HL-60/S4 treated with phorbol 12-myristate 13-acetate at 8.2 ng/mL for 4 days and 3 days (cell line): ENCODE measurements around the gene ARHGAP25.

ENCODE experiments used
- in situ Hi-C: fragments of 300-500 bp; cut with MboI; formaldehyde crosslinking; loops from 2 replicates; pipeline ENCODE4 v1.15.0; 2022; ENCODE audit warnings: low sequenced_read_pairs

The ARHGAP25 gene

DNA sequence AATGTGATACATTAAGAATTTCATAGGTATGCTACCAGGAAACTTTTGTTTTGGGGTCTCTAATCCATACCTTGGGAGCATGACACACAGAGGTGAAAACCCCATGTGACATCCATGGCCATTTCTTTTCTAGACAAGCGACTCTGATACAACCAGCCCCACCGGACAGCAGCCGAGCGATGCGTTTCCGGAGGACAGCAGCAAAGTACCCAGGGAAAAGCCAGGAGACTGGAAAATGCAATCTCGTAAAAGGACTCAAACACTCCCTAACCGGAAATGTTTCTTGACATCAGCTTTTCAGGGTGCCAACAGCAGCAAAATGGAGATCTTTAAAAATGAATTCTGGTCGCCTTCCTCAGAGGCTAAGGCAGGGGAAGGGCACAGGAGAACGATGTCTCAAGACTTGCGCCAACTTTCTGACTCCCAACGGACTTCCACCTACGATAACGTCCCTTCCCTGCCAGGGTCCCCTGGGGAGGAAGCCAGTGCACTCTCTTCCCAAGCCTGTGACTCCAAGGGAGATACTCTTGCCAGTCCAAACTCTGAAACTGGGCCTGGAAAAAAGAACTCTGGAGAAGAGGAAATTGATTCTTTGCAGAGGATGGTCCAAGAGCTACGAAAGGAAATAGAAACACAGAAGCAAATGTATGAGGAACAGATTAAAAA is 87.7 kb downstream of the ARHGAP25 start:
- in situ Hi-C loops: no loop called here

DNA sequence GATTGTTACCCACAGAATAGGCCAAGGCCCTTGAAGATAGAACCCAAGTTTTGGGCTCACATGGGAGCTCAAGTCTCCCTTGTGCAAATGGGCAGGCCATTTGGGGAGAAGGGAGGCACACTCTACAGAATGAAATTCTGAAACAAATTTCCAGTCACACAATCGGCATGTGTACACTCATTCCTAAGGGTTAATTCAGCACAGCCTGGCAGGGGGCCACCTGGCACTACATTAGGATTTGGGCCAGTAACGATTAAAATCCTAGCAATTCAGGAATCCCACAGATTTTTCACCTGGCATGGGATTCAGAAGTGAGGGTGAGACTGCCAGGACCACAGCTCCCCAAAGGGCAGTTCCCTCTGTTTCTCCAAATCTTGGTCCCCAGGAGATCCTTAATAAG is 90.2 kb downstream of the ARHGAP25 start:
- in situ Hi-C loops: no loop called here

DNA sequence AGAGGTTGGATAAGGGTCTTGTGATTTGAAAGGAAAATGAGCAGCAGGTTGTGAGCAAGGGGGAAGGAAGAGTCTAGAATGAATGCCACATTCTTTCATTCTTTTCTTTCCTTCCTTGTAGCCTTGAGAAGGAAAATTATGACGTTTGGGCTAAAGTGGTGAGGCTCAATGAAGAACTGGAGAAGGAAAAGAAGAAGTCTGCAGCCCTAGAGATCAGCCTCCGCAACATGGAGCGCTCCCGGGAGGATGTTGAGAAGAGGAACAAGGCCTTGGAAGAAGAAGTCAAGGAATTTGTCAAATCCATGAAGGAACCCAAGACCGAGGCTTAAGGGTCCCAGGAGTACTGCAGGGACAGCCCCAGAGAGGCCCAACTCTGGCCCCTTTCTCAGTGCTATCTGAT is 91.3 kb downstream of the ARHGAP25 start:
- in situ Hi-C loops: no loop called here

DNA sequence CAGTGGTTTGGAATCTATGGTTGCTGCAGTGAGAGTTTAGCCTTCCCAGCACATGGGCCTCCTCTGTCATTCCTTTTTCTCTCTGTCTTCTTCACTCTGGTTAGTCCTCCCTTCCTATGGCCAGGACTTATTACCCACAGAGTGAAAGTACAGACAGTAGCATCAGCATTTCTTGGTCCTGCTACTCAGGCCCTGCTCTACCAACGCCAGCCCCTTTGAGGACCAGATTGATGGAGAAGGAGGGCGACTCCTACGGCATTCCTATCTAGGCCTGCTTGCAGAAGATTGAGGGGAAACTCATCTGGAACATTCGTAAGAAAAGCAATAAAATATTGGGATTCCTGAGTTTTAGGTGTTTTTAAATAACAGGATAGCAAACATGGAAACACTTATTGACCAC is 93.1 kb downstream of the ARHGAP25 start:
- in situ Hi-C loops: no loop called here

DNA sequence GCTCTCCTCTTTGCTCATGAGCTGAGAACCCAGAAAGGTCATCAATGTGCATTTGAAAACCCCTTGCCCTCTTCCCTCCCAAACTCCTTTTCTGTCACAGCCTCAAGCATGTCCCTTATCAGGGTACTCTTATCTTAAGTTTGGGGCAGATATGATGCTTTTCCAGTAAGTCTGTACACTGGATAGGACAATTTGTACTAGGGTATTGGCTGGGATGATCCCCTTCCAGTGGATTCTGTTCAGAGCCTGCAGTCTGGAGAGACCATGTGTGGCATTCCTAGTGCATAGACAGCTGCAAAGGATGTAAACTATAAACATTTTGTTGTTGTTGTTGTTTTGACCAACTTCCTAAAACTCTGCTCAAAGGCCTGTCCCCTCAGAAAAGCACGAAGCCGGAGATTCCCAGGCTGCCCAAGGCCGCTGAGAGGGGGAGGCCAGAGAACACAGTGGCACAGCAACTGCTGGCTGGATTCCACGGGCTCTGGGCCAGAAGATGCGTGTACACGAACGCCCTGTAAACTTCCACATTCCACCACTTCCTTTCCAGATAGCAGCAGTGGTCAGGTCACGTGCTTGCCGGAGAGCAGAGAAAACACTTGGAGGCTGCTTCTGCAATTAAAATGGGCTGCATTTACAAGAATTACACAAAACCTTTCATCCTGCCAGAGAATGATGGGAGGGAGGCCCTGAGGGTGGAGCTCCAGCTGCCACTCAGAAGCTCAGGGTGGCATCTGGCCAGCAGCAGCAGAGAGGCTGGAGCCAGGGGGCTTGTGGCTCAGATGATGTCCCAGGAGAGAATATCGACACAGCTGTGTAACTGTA is 94.5 kb downstream of the ARHGAP25 start:
- in situ Hi-C loops: no loop called here

DNA sequence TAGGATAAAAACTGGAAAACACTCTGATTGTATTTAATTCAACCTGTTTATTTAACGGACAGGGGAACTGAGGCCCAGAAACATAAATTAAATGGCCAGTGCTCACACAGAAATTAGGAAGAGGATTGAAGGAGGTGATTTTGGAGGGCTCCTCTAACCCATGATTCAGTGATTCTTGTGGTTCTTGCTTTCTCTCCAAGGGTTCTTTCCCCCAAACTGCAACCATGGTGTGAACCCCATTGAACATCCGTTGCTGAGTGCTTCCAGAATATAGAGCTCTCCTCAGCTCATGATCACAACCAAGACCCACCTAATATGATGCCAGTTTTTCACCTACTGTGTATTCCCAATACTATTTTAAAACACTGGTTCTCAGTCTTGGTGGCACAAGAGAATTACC is 95.1 kb downstream of the ARHGAP25 start:
- in situ Hi-C loops: no loop called here

DNA sequence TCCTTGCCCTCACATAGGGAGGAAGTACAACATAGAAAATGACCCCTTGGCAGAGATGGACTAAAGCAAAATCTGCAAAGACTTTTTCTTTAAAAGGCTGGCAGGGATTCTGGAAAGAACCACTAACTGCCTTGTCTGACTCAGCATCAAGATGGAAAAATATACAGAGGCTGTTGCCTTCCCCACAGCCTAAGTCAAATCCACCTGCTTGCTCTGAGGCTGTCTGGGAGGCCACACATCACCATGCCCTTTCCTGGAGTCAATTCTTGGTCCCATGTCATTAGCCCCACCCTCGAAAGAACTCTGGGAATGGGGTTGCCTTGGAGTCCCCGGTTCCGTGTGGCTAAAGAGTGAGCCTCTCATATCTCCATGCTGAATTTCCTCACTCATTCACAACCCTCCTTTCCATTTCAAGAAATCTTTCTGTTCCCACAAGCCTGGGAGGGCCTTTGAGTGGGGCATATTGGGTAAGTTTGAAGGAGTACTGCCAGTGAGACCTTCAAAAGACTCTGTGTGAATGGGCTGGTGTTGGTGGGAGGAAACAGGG is 97.1 kb downstream of the ARHGAP25 start:
- in situ Hi-C loops: no loop called here

DNA sequence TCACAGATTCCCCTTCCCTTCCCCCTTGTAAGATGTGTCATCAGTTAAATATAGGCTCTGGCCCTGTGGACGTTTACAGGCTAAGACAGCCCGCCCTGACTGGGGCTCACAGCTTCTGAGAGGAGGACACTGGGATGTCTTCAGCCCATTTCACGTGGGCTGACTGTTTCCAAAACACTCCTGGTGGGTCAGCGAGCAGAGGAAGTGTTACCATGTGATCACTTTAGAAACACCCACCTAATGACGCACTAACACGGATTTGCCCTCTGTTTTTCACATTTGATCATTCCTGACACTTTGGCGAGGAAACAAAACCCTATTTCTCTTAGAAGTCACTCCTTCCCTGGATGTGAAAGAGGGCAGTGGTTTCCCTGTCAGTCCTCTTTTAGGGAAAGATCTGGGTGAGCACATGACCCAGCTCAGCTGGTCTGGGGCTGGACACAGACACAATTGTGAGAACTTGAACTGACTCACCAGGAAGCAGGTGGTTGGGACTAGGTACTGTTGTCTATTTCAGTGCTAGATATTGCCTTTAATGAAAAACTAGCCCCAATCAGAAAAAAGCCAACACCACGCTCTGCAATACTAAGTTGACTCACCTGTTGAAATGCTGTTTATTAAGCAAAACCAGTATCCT is 97.7 kb downstream of the ARHGAP25 start:
- in situ Hi-C loops: no loop called here

DNA sequence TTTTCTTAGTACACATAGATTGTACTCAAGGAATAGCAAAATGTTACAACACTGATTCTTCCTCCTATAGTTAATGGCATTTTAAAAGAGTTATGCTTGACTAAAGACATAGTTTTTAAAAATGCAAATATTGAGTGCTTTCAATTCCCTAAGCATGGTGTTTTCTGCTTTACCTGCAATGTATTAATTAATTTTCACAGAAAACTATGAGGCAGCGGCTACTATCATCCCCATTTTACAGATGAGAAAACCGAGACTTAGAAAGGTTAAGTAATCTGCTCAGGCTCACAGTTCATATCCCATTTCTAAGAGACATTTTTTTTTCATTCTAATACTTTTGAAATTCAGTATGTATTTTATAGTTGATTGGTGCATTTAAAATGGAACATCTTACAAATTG is 98.6 kb downstream of the ARHGAP25 start:
- in situ Hi-C loops: no loop called here

DNA sequence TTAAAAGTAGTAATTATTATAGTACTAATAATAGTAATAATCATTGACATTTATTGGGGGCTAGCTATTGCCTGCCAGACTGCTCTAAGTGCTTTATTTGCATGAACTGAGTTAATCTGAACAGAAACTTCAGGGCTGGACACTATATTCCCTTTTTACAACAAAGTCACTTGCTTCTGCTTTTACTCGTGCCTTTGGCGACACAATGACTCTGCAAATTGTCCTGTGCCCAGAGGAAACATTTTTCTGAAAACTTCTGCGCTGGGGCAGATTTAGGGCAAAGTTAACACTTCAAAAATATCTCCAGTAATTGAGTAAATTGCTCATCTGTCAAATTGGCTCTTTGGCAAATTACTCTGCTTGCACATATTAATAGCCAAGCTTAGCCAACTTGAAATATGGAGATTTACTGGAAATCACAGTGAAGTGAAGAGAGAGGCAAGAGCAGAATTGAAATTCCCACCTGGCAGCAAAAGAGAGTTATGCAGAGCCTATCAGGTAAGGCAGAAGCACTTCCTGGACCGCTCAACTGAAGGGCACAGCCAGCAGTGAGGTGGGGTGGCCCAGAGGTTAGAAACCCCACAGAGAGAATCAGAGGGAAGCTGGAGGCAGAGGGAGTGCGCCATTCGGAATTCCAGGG is 100.2 kb downstream of the ARHGAP25 start:
- in situ Hi-C loops: no loop called here

DNA sequence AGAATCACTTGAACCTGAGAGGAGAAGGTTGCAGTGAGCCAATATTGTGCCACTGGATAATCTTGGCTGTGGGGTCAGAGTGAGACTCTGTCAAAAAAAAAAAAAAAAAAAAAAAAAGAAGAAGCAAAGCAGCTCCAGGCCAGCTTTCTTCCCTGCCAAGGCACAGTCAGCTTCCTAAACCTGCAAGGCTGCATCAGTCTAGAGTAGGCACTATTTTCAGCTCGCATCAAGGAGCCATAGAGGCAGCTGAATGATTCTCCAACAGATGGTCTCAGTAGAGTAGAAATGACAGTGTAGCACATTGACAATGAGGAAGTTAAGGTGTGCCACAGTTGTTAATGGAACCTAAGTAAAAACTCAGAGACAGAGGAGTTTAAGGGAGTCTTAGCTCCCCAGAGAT is 101.0 kb downstream of the ARHGAP25 start:
- in situ Hi-C loops: no loop called here

DNA sequence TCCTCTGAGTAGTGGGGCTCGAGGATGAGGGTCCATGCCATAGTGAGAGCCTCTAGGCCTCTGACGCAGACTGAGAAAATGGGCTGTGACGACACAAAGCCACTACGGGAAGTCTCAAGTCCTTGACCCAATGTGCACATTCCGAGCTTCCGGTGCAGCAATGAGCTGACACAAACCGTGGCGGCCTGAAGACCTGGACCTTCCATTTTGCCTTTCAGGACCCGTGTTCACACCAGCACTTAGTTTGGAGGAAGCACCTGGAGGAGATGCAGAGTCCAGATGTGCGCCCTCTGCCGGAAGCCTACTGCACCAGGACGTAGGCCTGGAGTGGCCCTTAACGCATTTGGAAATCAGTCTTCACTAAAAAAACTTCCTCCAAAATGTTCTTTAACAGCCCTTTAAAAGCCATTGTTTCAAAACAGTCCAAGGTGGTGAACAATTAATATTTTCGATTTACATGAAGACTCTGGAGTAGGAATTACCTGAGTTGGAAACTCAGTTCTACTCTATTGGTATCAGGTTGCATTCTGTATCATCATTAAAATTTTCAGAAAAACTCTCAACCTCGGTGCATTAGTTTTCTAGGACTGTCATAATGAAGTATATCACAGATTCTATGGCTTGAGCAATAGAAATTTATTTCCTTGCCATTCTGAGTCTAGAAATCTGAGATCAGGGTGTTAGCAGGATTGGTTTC is 102.7 kb downstream of the ARHGAP25 start:
- in situ Hi-C loops: no loop called here

DNA sequence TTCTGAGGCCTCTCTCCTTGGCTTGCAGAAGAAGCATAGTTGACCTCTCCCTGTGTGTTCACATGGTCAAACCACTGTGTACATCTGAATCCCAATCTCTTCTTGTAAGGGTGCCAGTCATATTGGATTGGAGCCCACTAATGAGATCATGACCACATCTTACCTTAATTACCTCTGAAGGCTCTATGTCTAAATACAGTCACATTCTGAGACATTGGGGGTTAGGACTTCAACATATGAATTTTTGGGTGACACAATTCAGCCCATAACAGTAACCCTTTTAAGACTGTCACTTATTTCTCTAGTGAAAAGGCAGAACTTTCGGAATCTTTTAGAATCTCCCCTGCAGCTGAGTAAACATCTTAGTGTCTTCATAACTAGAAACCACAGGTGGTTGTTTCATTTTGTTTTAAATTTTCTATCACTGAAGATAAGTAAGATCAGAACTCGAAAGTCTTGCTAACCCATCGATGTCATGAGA is 103.3 kb downstream of the ARHGAP25 start:
- in situ Hi-C loops: no loop called here

DNA sequence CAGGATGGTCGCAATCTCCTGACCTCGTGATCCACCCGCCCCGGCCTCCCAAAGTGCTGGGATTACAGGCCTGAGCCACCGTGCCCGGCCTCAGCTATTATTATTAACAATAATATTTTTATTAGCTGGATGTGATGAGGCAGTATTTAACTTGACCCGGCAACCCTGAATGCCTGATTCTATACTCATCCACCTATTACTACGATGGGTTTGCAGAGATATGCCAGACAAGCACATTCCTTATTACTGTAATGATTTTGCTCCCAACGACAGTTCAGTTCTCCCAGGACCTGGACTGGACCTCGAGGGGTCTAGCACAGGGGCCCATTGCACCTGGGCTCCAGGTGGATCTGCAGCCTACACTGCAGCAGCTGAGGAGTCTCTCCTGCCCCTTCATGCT is 104.0 kb downstream of the ARHGAP25 start:
- in situ Hi-C loops: no loop called here

DNA sequence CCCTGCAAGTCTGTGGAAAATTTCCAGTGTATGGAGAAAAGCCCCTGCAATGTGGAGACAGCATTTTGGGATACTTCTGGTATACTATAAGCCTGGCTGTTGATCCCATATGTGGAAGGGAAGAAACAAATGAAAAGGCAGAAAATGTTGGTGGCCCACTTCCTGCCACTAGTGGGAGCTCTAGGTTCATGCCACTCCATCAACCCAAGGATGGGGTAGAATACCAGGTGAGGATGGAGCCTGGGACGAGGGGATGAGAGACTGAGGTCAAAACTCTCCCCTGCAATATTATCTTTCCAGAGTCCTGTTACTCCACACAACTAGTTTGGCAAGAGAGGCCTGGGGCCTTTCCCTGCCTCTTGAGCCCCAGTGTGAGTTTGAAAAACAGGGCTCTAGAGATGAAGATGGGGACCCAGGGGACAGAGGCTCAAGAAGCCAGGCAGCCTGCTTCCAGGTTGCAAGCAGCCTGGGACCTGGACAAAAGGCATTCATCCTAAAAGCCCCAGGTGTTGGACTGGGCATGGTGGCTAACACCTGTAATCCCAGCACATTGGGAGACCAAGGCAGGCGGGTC is 104.7 kb downstream of the ARHGAP25 start:
- in situ Hi-C loops: no loop called here

DNA sequence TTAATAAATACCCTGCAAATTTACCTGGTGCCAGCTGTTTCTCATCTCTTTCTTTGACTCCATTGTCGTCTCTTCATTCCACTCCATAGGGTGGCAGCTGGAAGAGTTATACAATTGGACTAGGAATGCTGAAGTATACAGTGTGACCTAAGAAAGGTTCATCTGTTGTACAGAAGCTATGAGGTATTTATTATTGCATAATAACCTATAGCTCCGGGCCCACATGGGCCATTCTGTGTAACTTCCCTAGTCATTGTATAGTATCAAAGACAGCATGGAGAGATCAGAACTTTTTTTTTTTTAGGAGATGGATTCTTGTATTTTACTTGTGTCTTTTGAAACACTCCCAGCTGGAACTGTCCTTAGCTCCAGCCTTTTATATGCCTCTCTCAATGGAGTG is 110.4 kb downstream of the ARHGAP25 start:
- in situ Hi-C loops: no loop called here

DNA sequence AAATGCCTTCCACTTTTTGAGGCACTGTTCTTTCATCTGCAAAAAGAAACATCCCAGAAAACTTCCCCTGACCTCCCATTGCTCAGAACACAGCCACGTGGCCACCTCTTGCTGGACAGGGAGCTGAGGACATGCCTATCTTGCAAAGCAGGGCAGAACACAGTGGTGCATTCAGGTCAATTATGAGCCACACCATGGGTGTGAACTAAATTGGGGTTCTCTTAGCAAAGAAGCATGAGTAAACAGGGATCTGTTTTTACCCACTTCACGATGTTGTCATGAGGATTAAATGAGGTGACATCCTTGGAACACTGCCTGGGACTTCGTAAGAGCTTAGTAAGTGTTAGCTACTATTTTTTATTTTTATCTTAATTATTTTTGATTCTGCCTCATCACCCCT is 111.5 kb downstream of the ARHGAP25 start:
- in situ Hi-C loops: no loop called here

DNA sequence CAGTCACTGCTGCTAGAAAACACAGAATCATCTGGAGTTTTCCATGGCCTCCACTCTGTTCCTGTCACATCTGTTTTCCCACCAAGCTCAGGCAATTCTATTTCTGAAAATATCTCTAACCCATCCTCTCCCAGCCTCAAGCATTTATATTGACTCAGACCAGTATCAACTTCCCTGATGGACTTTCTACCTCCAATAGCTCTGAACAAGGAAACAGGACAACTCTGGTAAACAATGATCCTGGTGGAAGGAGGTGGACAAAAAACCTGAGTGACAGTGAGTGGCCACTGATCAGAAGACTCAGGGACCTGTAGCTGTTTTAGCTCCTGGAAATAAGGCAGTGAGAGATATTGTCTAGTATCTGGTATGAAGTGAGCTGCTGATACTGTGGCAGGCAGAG is 113.1 kb downstream of the ARHGAP25 start:
- in situ Hi-C loops: no loop called here

DNA sequence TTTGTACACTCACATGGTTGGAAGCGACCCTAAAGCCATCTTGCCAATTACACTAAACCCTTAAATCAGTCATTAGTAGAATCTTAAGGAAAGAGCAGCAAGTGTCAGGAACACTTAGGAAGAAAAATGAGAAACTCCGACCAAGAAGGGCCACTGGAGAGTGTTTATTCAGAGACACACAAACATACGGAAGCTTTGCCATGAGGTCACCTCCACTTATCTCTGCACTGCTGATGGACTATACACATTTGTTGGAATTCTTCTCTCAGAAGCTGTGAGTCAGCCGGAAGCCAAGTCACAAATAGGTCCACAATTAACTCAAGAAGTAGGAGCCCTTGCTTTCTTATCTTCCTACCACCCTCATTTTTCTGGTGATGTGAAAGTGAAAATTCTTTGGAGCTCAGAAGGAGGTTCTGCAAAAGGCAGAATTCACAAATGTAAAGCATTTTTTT is 115.0 kb downstream of the ARHGAP25 start:
- in situ Hi-C loops: no loop called here

DNA sequence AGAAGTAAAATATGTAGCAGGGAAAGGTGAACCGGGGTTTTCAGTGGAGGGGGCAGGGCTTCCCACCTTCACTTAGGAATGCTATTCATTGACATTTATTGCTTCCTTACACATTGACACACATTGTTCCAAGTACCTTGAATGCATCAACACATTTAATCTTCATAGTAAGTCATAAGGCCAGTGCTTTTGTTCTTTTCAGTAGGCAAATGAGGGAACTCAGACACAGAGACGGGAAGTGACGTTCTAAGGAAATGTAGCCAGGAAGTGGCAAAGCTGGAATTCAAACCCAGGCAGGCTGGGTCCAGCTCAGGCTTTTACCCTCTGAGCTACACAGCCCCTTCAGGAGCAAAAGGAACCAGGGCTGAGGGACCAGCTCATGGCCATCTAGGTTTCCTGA is 115.9 kb downstream of the ARHGAP25 start:
- in situ Hi-C loops: no loop called here
